Prostate gland (tissue), 2 donors: ENCODE results near the gene MPHOSPH9.

Source experiments
- CTCF ChIP-seq, 4 experiments: fragments of 200-600 bp in 2 of 4; fragments of 450-650 bp in 2 of 4; sonication (generic) in 2 of 4; IDR thresholded peaks; 1 replicate in 3 of 4; 2 replicates in 1 of 4; pipeline ENCODE4 v1.5.1; 2016 to 2019; ENCODE audit warnings: antibody characterized with exemption in 4 of 4, mild to moderate bottlenecking in 2 of 4, moderate library complexity in 2 of 4
- POLR2A ChIP-seq: fragments of 450-650 bp; IDR thresholded peaks from one replicate; pipeline ENCODE4 v1.6.1; 2016; ENCODE audit warnings: antibody characterized with exemption, mild to moderate bottlenecking

- TF ChIP-seq POLR2A, result no peak
- TF ChIP-seq CTCF (IDR thresholded peaks at IDR 0.05), result no peak
Measured at GRCh38 chr12:123108682-123109066, 124.3 kb downstream of the MPHOSPH9 start.
